H1 (cell line): ENCODE data around the gene TRAF3. TPM values are rescaled to one million over a fixed set of nuclear protein-coding genes. Genes with fewer than 3 reads are reported as not detected.

Experiments used
- CTCF ChIA-PET: fragments of 300-600 bp; sonication (Branson Sonifier 250); formaldehyde crosslinking; loops from one replicate; lab custom pipeline; 2021; ENCODE audit not compliant: partially characterized antibody; lab: Charles Lee
- POLR2A ChIA-PET: fragments of 300-600 bp; sonication (Branson Sonifier 250); formaldehyde crosslinking; loops from one replicate; lab custom pipeline; 2021; ENCODE audit warnings: inconsistent platforms; ENCODE audit not compliant: partially characterized antibody; lab: Charles Lee
- DNase-seq, 2 experiments: peaks; one replicate each; pipeline versions ENCODE4 v3.0.0 to v3.0.0-alpha.2; 2010 to 2022; ENCODE audit warnings: low spot score in 2 of 2, low read depth in 1 of 2, mixed read lengths in 1 of 2
- FAIRE-seq: peaks from 2 replicates; lab custom pipeline; 2011; peaks lifted over from hg19 to GRCh38; lab: Jason Lieb, UNC
- H2AFZ ChIP-seq: 2 replicates; pipeline ENCODE4 v1.8.1; 2012; ENCODE audit warnings: low read length, inconsistent platforms
- H2AK5ac ChIP-seq: 2 replicates; pipeline ENCODE4 v1.6.1; 2013; ENCODE audit warnings: low read depth, low read length
- H2BK120ac ChIP-seq: replicated peaks from 2 replicates; pipeline ENCODE3; 2013; ENCODE audit warnings: low read depth, low read length, inconsistent platforms
- H2BK12ac ChIP-seq: 2 replicates; pipeline ENCODE4 v1.6.1; 2013; ENCODE audit warnings: low read depth, low read length
- H2BK15ac ChIP-seq: 2 replicates; pipeline ENCODE4 v1.6.1; 2013; ENCODE audit warnings: low read length
- H2BK20ac ChIP-seq: 2 replicates; pipeline ENCODE4 v1.6.1; 2013; ENCODE audit warnings: low read length
- H2BK5ac ChIP-seq: 2 replicates; pipeline ENCODE4 v1.6.1; 2013; ENCODE audit warnings: low read depth, low read length
- H3K14ac ChIP-seq: 2 replicates; pipeline ENCODE4 v1.6.1; 2013; ENCODE audit warnings: inconsistent platforms; ENCODE audit not compliant: insufficient read length
- H3K18ac ChIP-seq: 2 replicates; pipeline ENCODE4 v1.6.1; 2013; ENCODE audit warnings: low read length; ENCODE audit errors: extremely low read depth
- H3K23ac ChIP-seq: 2 replicates; pipeline ENCODE4 v1.6.1; 2013; ENCODE audit warnings: inconsistent platforms; ENCODE audit not compliant: insufficient read length
- H3K23me2 ChIP-seq: 2 replicates; pipeline ENCODE4 v1.6.1; 2013; ENCODE audit warnings: low read depth, low read length
- H3K27ac ChIP-seq: 2 replicates; pipeline ENCODE4 v1.6.1; 2011; ENCODE audit warnings: low read depth, low read length, inconsistent platforms
- H3K27me3 ChIP-seq, 4 experiments: replicated peaks in 1 of 4; 1 replicate in 1 of 4; 2 replicates in 3 of 4; pipeline versions ENCODE4 v1.6.1 to v1.8.1; 2011 to 2013; ENCODE audit warnings: low read length in 3 of 4, mild to moderate bottlenecking in 3 of 4, inconsistent platforms in 2 of 4, mixed read lengths in 2 of 4, moderate library complexity in 1 of 4; ENCODE audit not compliant: control insufficient read depth in 3 of 4, insufficient read depth in 3 of 4; ENCODE audit errors: extremely low read depth in 1 of 4
- H3K36me3 ChIP-seq, 4 experiments: 2 replicates each; pipeline versions ENCODE4 v1.6.1 to v1.8.1; 2011 to 2013; ENCODE audit warnings: mild to moderate bottlenecking in 4 of 4, low read length in 3 of 4, moderate library complexity in 2 of 4, control low read depth in 1 of 4, inconsistent platforms in 1 of 4; ENCODE audit not compliant: insufficient read depth in 4 of 4, control insufficient read depth in 2 of 4
- H3K4ac ChIP-seq: replicated peaks from 2 replicates; pipeline ENCODE3; 2013; ENCODE audit warnings: low read length, low read depth, mixed read lengths, inconsistent platforms; ENCODE audit not compliant: insufficient read length
- H3K4me1 ChIP-seq, 4 experiments: replicated peaks in 1 of 4; 1 replicate in 1 of 4; 2 replicates in 3 of 4; pipeline versions ENCODE4 v1.6.1 to v1.8.1; 2011 to 2013; ENCODE audit warnings: low read length in 3 of 4, inconsistent platforms in 2 of 4, mixed read lengths in 1 of 4; ENCODE audit not compliant: insufficient read depth in 4 of 4, control insufficient read depth in 3 of 4
- H3K4me2 ChIP-seq, 2 experiments: 2 replicates each; pipeline versions ENCODE4 v1.6.1 to v1.8.1; 2011 to 2013; ENCODE audit warnings: low read depth in 2 of 2, low read length in 2 of 2, control low read depth in 1 of 2, inconsistent platforms in 1 of 2, mild to moderate bottlenecking in 1 of 2; ENCODE audit not compliant: insufficient read depth in 1 of 2
- H3K4me3 ChIP-seq, 4 experiments: fragments of 200-600, 300-600 bp in 1 of 4; sonication (generic), shearing (Covaris generic), sonication (Bioruptor Twin) in 1 of 4; 2 replicates each; pipeline versions ENCODE4 v1.5.1 to v1.8.1; 2011 to 2016; ENCODE audit warnings: low read length in 4 of 4, low read depth in 3 of 4, control low read depth in 2 of 4, inconsistent platforms in 2 of 4, mild to moderate bottlenecking in 2 of 4, mixed read lengths in 1 of 4, moderate library complexity in 1 of 4; ENCODE audit not compliant: insufficient read depth in 2 of 4; ENCODE audit errors: extremely low read depth in 1 of 4
- H3K56ac ChIP-seq: replicated peaks from 2 replicates; pipeline ENCODE3; 2013; ENCODE audit warnings: low read depth, mild to moderate bottlenecking, mixed read lengths, low read length, inconsistent platforms; ENCODE audit not compliant: insufficient read length
- H3K79me1 ChIP-seq: 2 replicates; pipeline ENCODE4 v1.6.1; 2013; ENCODE audit warnings: low read depth, low read length, control low read depth
- H3K79me2 ChIP-seq, 2 experiments: 2 replicates each; pipeline versions ENCODE4 v1.6.1 to v1.8.1; 2012 to 2013; ENCODE audit warnings: low read length in 2 of 2, mild to moderate bottlenecking in 2 of 2, inconsistent platforms in 1 of 2; ENCODE audit not compliant: insufficient read depth in 2 of 2, control insufficient read depth in 1 of 2
- H3K9ac ChIP-seq, 4 experiments: replicated peaks in 1 of 4; 1 replicate in 1 of 4; 2 replicates in 3 of 4; pipeline versions ENCODE4 v1.6.1 to v1.8.1; 2011 to 2013; ENCODE audit warnings: low read depth in 3 of 4, low read length in 3 of 4, control low read depth in 2 of 4, mild to moderate bottlenecking in 2 of 4, moderate library complexity in 2 of 4, inconsistent platforms in 1 of 4; ENCODE audit errors: extremely low read depth in 1 of 4
- H3K9me3 ChIP-seq, 2 experiments: 2 replicates each; pipeline versions ENCODE4 v1.6.1 to v1.8.1; 2012 to 2013; ENCODE audit warnings: mild to moderate bottlenecking in 2 of 2, moderate library complexity in 2 of 2, control low read depth in 1 of 2, inconsistent platforms in 1 of 2, low read depth in 1 of 2, low read length in 1 of 2, mixed read lengths in 1 of 2; ENCODE audit not compliant: insufficient read depth in 2 of 2
- H4K20me1 ChIP-seq, 2 experiments: replicated peaks in 1 of 2; 2 replicates each; pipeline versions ENCODE3 to v1.8.1; 2011 to 2013; ENCODE audit warnings: inconsistent platforms in 2 of 2, low read length in 2 of 2, mild to moderate bottlenecking in 1 of 2; ENCODE audit not compliant: insufficient read depth in 2 of 2, control insufficient read depth in 1 of 2
- H4K5ac ChIP-seq: 2 replicates; pipeline ENCODE4 v1.6.1; 2013; ENCODE audit warnings: low read length, low read depth, mixed read lengths, inconsistent platforms; ENCODE audit not compliant: insufficient read length
- H4K8ac ChIP-seq: 2 replicates; pipeline ENCODE4 v1.8.0; 2013; ENCODE audit warnings: mild to moderate bottlenecking, moderate library complexity, low read length, inconsistent platforms; ENCODE audit not compliant: insufficient read depth; ENCODE audit errors: extremely low read depth
- H4K91ac ChIP-seq: replicated peaks from 2 replicates; pipeline ENCODE3; 2013; ENCODE audit warnings: low read length, mixed read lengths, inconsistent platforms; ENCODE audit not compliant: insufficient read length
- ASH2L ChIP-seq: fragments of 200-600, 300-600 bp; sonication (generic); IDR thresholded peaks from one replicate; pipeline ENCODE4 v1.7.1; 2017; ENCODE audit warnings: low read length
- EGR1 ChIP-seq: IDR thresholded peaks from 2 replicates; pipeline ENCODE4 v1.6.1; 2011; ENCODE audit warnings: low read depth, low read length, borderline replicate concordance
- HDAC6 ChIP-seq: IDR thresholded peaks from one replicate; pipeline ENCODE4 v1.7.1; 2012; ENCODE audit warnings: low read depth, mild to moderate bottlenecking, inconsistent platforms, low read length, moderate library complexity
- POU5F1 ChIP-seq: IDR thresholded peaks from 2 replicates; pipeline ENCODE4 v1.6.1; 2011; ENCODE audit warnings: low read depth, mild to moderate bottlenecking, low read length, moderate library complexity
- RBBP5 ChIP-seq: IDR thresholded peaks from 2 replicates; pipeline ENCODE4 v1.7.1; 2012; ENCODE audit warnings: low read depth, mild to moderate bottlenecking, inconsistent platforms, low read length, moderate library complexity, borderline replicate concordance
- RXRA ChIP-seq: IDR thresholded peaks from 2 replicates; pipeline ENCODE4 v1.6.1; 2011; ENCODE audit warnings: low read depth, mild to moderate bottlenecking, low read length, moderate library complexity; ENCODE audit not compliant: insufficient read depth
- SIN3A ChIP-seq, 2 experiments: IDR thresholded peaks in 1 of 2; conservative IDR thresholded peaks in 1 of 2; 2 replicates each; pipeline ENCODE4 v1.6.1; 2011 to 2012; ENCODE audit warnings: low read length in 2 of 2, improper control_type of control experiment in 1 of 2, low read depth in 1 of 2, mild to moderate bottlenecking in 1 of 2
- WGBS, 2 experiments: shearing (Covaris generic) in 1 of 2; methylation state at CpG; one replicate each; pipeline versions ENCODE4 v1.1.6 to v1.1.7; 2013 to 2015; ENCODE audit warnings: low lambda C conversion rate in 2 of 2, mixed read lengths in 2 of 2, inconsistent platforms in 1 of 2, low coverage in 1 of 2, missing lambda C conversion rate in 1 of 2; ENCODE audit not compliant: insufficient replicate concordance in 2 of 2, insufficient coverage in 1 of 2, insufficient read length in 1 of 2; ENCODE audit errors: extremely low coverage in 1 of 2, missing lambda C conversion rate in 1 of 2; 5-methylcytosine and 5-hydroxymethylcytosine counted together
- polyA plus RNA-seq, 7 experiments: library from polyadenylated mRNA; depleted of rRNA in 3 of 7; stranded (reverse) in 5 of 7; unstranded in 2 of 7; fragments of >200 nt in 5 of 7; fragments of 200-250 nt in 2 of 7; gene quantifications; 1 replicate in 5 of 7; 2 replicates in 1 of 7; 4 replicates in 1 of 7; pipeline versions ENCODE4 v1.2.1 to v1.2.3, GENCODE V29; 2011 to 2013; ENCODE audit warnings: missing spikeins in 2 of 7, mixed read lengths in 2 of 7
- total RNA-seq: library from RNA; stranded (reverse); fragmentation: NEBNext Ultra II Directional; extraction: Animal tissue kit (Norgen Biotek cat#: 25700); gene quantifications from 2 replicates; pipeline ENCODE4 v1.2.1, GENCODE V29; 2021
- TF ChIP-seq, protein P1 (sequence below): IDR thresholded peaks from 2 replicates; pipeline ENCODE4 v1.6.1; 2012; ENCODE audit warnings: low read length, inconsistent platforms
- TF ChIP-seq, protein P2 (sequence below), 3 experiments: IDR thresholded peaks; 1 replicate in 2 of 3; 2 replicates in 1 of 3; pipeline versions ENCODE4 v1.5.1 to v1.6.1; 2011; ENCODE audit warnings: low read length in 3 of 3, mild to moderate bottlenecking in 3 of 3, inconsistent platforms in 2 of 3, low read depth in 1 of 3, moderate library complexity in 1 of 3; ENCODE audit not compliant: insufficient read depth in 1 of 3; ENCODE audit errors: control extremely low read depth in 1 of 3

TRAF3 gene
- total and polyA plus RNA-seq, 2 of the 8 experiments (the other 6 are each of a cell fraction or from before 2014, with no cell fraction given), result 5.8 to 12.1 TPM

DNA sequence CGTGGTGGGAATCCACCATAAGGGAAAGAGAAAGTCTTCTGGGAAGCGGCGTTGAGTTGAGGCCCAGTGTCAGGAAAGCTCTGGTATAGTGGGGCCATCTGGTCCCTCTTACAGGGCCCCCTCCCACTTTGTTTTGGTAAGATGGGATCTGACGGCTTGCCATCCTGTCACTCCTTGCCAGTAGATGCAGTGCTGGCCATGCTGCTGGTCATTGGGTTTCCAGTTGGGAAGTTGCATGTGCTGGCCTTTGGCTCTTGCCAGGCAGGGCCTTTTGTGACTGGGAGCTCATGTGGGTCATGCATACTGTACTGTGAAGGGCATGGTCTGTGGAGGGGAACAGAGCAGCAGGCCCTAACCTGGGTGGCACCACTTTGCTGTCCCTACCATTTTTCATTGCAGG, 3.8 kb downstream of the TRAF3 start:
- no peak overlapping the region for H4K5ac ChIP-seq
- no peaks in the 10 kb centered on the region for H3K79me1 ChIP-seq
- no peak overlapping the region for H3K56ac ChIP-seq
- FAIRE-seq (no peak), DNase-seq (no peak)
- H4K8ac ChIP-seq, result no peak overlapping the region
- H3K27me3 ChIP-seq, result peaks cover 0 to 10% (median 8%) of the 10 kb centered on the region in 4 experiments; a peak in 5 of 7 replicates
- no peaks in the 10 kb centered on the region for H3K9me3 ChIP-seq
- H2BK12ac ChIP-seq, result 0 out of 2 replicates have a peak overlapping the region, but pooled peaks have one; percentile 23
- H3K4me3 ChIP-seq, result no peak overlapping the region
- no peak overlapping the region for H4K91ac ChIP-seq
- H3K23me2 ChIP-seq, result peaks cover 7% of the 10 kb centered on the region; the same call in 1 of the 2 replicates
- no peak overlapping the region for H3K4ac ChIP-seq
- no peak overlapping the region for H2BK20ac ChIP-seq
- no peak overlapping the region for H3K18ac ChIP-seq
- no peak overlapping the region for H2AFZ ChIP-seq
- no peak overlapping the region for H3K9ac ChIP-seq
- H3K14ac ChIP-seq, result no peak overlapping the region
- no peak overlapping the region for H3K4me2 ChIP-seq
- 83% methylated on average over 4 of the region's 4 CpGs; no CpG with 5 or more reads in 1 of the 2 experiments for WGBS, 2 experiments
- peaks cover 0 to 1% of the 10 kb centered on the region in 2 experiments for H4K20me1 ChIP-seq
- POLR2A ChIA-PET, result no interaction called here
- no peak overlapping the region for H3K23ac ChIP-seq
- no peak overlapping the region for H2BK120ac ChIP-seq
- CTCF ChIA-PET, result interaction anchor here (0.5 to 1.0 kb wide), 2 partner anchors 15 to 270 kb away, joined by 3 read pairs; no protein-coding TSS in a partner anchor
- no peak overlapping the region for H3K27ac ChIP-seq
- H2AK5ac ChIP-seq, result no peak overlapping the region
- no peak overlapping the region for H2BK15ac ChIP-seq
- peaks cover 0 to 9% (median 7%) of the 10 kb centered on the region in 4 experiments; a peak in 6 of 7 replicates for H3K4me1 ChIP-seq
- no peaks in the 10 kb centered on the region for H3K36me3 ChIP-seq
- peaks cover 0 to 33% of the 10 kb centered on the region in 2 experiments; a peak in 2 of 4 replicates for H3K79me2 ChIP-seq
- H2BK5ac ChIP-seq, result no peak overlapping the region
- TF ChIP-seq SIN3A (conservative IDR thresholded peaks at IDR 0.05 in 1 of 2, IDR thresholded peaks at IDR 0.05 in 1 of 2; ENCODE audit: low read depth in 1 of 2, low read length in 2 of 2) (no peak), HDAC6 (no peak), ASH2L (no peak), EGR1 (no peak), RBBP5 (no peak), POU5F1 (no peak), RXRA (no peak)
- TF ChIP-seq, protein P1, sequence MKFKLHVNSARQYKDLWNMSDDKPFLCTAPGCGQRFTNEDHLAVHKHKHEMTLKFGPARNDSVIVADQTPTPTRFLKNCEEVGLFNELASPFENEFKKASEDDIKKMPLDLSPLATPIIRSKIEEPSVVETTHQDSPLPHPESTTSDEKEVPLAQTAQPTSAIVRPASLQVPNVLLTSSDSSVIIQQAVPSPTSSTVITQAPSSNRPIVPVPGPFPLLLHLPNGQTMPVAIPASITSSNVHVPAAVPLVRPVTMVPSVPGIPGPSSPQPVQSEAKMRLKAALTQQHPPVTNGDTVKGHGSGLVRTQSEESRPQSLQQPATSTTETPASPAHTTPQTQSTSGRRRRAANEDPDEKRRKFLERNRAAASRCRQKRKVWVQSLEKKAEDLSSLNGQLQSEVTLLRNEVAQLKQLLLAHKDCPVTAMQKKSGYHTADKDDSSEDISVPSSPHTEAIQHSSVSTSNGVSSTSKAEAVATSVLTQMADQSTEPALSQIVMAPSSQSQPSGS, result no peak
- TF ChIP-seq, protein P2, sequence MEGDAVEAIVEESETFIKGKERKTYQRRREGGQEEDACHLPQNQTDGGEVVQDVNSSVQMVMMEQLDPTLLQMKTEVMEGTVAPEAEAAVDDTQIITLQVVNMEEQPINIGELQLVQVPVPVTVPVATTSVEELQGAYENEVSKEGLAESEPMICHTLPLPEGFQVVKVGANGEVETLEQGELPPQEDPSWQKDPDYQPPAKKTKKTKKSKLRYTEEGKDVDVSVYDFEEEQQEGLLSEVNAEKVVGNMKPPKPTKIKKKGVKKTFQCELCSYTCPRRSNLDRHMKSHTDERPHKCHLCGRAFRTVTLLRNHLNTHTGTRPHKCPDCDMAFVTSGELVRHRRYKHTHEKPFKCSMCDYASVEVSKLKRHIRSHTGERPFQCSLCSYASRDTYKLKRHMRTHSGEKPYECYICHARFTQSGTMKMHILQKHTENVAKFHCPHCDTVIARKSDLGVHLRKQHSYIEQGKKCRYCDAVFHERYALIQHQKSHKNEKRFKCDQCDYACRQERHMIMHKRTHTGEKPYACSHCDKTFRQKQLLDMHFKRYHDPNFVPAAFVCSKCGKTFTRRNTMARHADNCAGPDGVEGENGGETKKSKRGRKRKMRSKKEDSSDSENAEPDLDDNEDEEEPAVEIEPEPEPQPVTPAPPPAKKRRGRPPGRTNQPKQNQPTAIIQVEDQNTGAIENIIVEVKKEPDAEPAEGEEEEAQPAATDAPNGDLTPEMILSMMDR (IDR thresholded peaks at IDR 0.05; ENCODE audit: control extremely low read depth in 1 of 3, insufficient read depth in 1 of 3, low read depth in 1 of 3, low read length in 3 of 3), result no peak
